ENCODE results near the gene WSB2. TPM values are rescaled to one million over a fixed set of nuclear protein-coding genes. Genes with fewer than 3 reads are reported as not detected.

WSB2 gene
- total and polyA plus RNA-seq, 4 experiments from 2014 or later = 18.7 to 31.5 (median 23.9) TPM

DNA sequence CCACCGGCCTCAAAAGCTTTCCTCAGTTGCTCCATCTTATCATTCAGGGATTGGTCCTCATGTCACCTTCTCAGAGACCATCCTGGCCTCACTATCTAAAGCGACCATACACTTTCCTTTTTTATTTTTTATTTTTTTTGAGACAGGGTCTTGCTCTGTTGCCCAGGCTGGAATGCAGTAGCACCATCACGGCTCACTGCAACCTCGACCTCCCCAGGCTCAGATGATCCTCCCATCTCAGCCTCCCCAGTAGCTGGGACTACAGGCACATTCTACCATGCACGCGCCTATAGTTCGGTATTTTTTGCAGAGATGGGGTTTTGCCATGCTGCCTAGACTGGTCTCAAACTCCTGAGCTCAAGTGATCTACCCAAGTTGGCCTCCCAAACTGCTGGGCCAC lies 2.8 kb downstream of the WSB2 start:
- peak overlapping the region in 5 of 7 donors; percentile 22 to 97 (median 75) for H3K27ac Mint-ChIP-seq
- ChIA-PET CTCF (ENCODE audit: partially characterized antibody) (interaction anchor here (1.0 to 4.4 kb wide), 5 partner anchors 12 to 318 kb away, joined by 3 to 42 read pairs (median 6); partner anchors contain the start of gene SUDS3), POLR2A (ENCODE audit: partially characterized antibody) (interaction anchor here (1.4 kb wide), 1 partner anchor 22 kb away, joined by 5 read pairs; no protein-coding TSS in a partner anchor)
- Histone ChIP-seq H3K4me3 (ENCODE audit: low read length in 2 of 2) (no peak overlapping the region), H3K27ac (ENCODE audit: low read depth, low read length) (no peak overlapping the region), H3K4me1 (ENCODE audit: insufficient read depth, low read length) (peaks cover 32% of the 10 kb centered on the region), H3K27me3 (ENCODE audit: insufficient read depth, low read length) (no peaks in the 10 kb centered on the region), H3K36me3 (ENCODE audit: insufficient read depth, low read length) (no peaks in the 10 kb centered on the region), H3K9me3 (ENCODE audit: control insufficient read depth in 1 of 2, low read length in 2 of 2) (no peaks in the 10 kb centered on the region)
- no peaks in the 10 kb centered on the region for H3K27me3 Mint-ChIP-seq
- H3K4me3 Mint-ChIP-seq = no peak overlapping the region
- H3K9me3 Mint-ChIP-seq = no peaks in the 10 kb centered on the region
- H3K4me1 Mint-ChIP-seq = peaks cover 25 to 60% (median 40%) of the 10 kb centered on the region in 4 donors
- peaks cover 0 to 15% of the 10 kb centered on the region in 2 donors for H3K36me3 Mint-ChIP-seq
- no peak for DNase-seq
- intact Hi-C loops (cut with micrococcal nuclease) = no loop called here

DNA sequence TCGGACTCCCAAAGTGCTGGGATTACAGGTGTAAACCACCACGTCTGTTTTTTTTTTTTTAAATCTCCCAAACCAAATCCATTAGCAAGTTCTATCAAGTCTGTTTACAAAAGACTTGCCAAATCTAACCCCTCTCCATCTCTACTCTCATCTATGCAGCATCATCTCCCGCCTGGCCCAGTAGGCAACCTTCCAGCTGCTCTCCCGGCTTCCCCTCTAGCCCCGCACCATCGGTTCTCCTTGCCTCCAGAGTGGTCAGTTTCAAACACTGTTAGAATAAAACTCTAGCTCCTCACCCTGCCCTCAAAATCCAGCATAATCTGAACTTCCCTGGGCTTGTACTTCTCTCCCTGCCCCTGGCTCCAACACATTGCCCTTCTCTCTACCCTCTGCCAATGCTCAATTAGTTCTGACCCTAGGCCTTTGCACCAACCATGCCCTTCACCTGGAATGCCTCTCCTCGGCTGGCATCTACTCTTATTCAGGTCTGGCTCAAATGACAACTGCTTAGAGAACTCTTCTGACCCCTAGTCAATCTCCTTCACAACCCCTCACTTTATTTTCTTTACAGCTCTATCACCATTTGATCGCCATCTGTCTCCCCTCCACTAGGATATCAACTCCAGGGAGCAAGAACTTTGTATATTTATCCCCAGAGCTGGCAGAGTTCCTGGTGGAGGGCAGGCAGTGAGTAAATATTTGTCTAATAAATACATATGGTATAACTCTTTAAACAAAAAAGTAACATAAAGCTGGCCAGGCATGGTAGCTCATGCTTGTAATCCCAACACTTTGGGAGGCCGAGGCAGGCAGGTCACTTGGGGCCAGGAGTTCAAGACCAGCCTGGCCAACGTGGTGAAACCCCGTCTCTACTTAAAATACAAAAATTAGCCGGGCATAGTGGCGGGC lies 4.9 kb downstream of the WSB2 start:
- CTCF ChIA-PET (ENCODE audit: partially characterized antibody) = interaction anchor here (0.9 to 4.4 kb wide), 8 partner anchors 10 to 243 kb away, joined by 3 to 42 read pairs (median 4); partner anchors contain the start of gene RFC5
- peak overlapping the region in 1 of 8 donors; percentile 17 for H3K4me3 Mint-ChIP-seq

DNA sequence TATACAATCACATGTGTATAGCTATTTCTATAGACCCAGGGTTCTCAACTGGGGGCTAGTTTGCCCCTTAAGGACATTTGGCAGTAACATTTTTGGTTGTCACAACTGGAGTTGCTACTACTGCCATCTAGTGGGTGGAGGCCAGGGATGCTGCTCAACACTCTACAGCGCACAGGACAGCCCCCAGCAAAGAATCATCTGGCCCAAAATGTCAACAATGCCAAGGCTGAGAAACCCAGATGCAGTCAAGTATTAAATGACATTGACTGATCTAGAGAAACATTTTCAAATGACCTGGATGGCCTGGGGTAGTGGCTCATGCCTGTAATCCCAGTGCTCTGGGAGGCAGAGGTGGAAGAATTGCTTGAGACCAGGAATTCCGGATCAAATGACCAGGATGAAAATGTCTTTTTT lies 5.8 kb downstream of the WSB2 start:
- H3K36me3 ChIP-seq (ENCODE audit: insufficient read depth, low read length) = no peaks in the 10 kb centered on the region
- H3K27ac ChIP-seq (ENCODE audit: low read depth, low read length) = no peak overlapping the region
- Mint-ChIP-seq H3K9me3 (no peaks in the 10 kb centered on the region), H3K4me1 (peaks cover 32 to 67% (median 45%) of the 10 kb centered on the region in 4 donors), H3K27ac (peak overlapping the region in 6 of 7 donors; percentile 75 to 85 (median 80)), H3K36me3 (peaks cover 9 to 29% of the 10 kb centered on the region in 2 donors), H3K4me3 (peak overlapping the region in 4 of 8 donors; percentile 6 to 60 (median 50)), H3K27me3 (no peaks in the 10 kb centered on the region)
- H3K9me3 ChIP-seq (ENCODE audit: control insufficient read depth in 1 of 2, low read length in 2 of 2) = no peaks in the 10 kb centered on the region
- peak; percentile 64 to 81 (median 69) for DNase-seq
- H3K4me1 ChIP-seq (ENCODE audit: insufficient read depth, low read length) = peaks cover 28% of the 10 kb centered on the region
- POLR2A ChIA-PET (ENCODE audit: partially characterized antibody) = interaction anchor here (0.6 to 0.8 kb wide), 2 partner anchors 9 to 322 kb away, joined by 3 read pairs; no protein-coding TSS in a partner anchor
- no peak overlapping the region for H3K4me3 ChIP-seq (ENCODE audit: low read length in 2 of 2)
- CTCF ChIA-PET (ENCODE audit: partially characterized antibody) = interaction anchor here (0.6 to 4.4 kb wide), 15 partner anchors 9 to 344 kb away, joined by 3 to 42 read pairs (median 3); partner anchors contain the start of genes RFC5 and SUDS3
- intact Hi-C loops (cut with micrococcal nuclease) = loop anchor here (1.0 kb wide), 1 partner anchor 181 kb away; no protein-coding TSS in a partner anchor
- H3K27me3 ChIP-seq (ENCODE audit: insufficient read depth, low read length) = no peaks in the 10 kb centered on the region

More for the DNA sequence above, 4.9 kb downstream of the WSB2 start:
- Mint-ChIP-seq H3K9me3 (no peaks in the 10 kb centered on the region), H3K4me1 (peaks cover 30 to 67% (median 45%) of the 10 kb centered on the region in 4 donors), H3K27ac (peak overlapping the region in 6 of 7 donors; percentile 2 to 93 (median 40)), H3K36me3 (peaks cover 5 to 27% of the 10 kb centered on the region in 2 donors), H3K27me3 (no peaks in the 10 kb centered on the region)
- Histone ChIP-seq H3K9me3 (ENCODE audit: control insufficient read depth in 1 of 2, low read length in 2 of 2) (no peaks in the 10 kb centered on the region), H3K27me3 (ENCODE audit: insufficient read depth, low read length) (no peaks in the 10 kb centered on the region), H3K4me1 (ENCODE audit: insufficient read depth, low read length) (peaks cover 31% of the 10 kb centered on the region), H3K4me3 (ENCODE audit: low read length in 2 of 2) (no peak overlapping the region), H3K27ac (ENCODE audit: low read depth, low read length) (no peak overlapping the region), H3K36me3 (ENCODE audit: insufficient read depth, low read length) (no peaks in the 10 kb centered on the region)
- intact Hi-C loops (cut with micrococcal nuclease) = loop anchor here (1.0 kb wide), 1 partner anchor 182 kb away; no protein-coding TSS in a partner anchor
- no peak for DNase-seq
- POLR2A ChIA-PET (ENCODE audit: partially characterized antibody) = no interaction called here

- no peaks in the 10 kb centered on the region for H3K36me3 ChIP-seq (ENCODE audit: insufficient read depth, low read length)
- peak overlapping the region; percentile 4 for H3K27ac ChIP-seq (ENCODE audit: low read depth, low read length)
- CTCF ChIA-PET (ENCODE audit: partially characterized antibody) = interaction anchor here (1.0 to 3.2 kb wide), 4 partner anchors 9 to 178 kb away, joined by 3 to 31 read pairs (median 4); no protein-coding TSS in a partner anchor
- no peak overlapping the region for H3K4me3 ChIP-seq (ENCODE audit: low read length in 2 of 2)
- Mint-ChIP-seq H3K4me1 (peaks cover 22 to 48% (median 34%) of the 10 kb centered on the region in 4 donors), H3K9me3 (no peaks in the 10 kb centered on the region), H3K27me3 (no peaks in the 10 kb centered on the region), H3K36me3 (peaks cover 15 to 33% of the 10 kb centered on the region in 2 donors), H3K4me3 (peak overlapping the region; percentile 6 to 65 (median 46)), H3K27ac (peak overlapping the region; percentile 83 to 95 (median 91))
- POLR2A ChIA-PET (ENCODE audit: partially characterized antibody) = interaction anchor here (0.8 to 1.7 kb wide), 3 partner anchors 8 to 19 kb away, joined by 3 to 12 read pairs (median 5); no protein-coding TSS in a partner anchor
- H3K4me1 ChIP-seq (ENCODE audit: insufficient read depth, low read length) = peaks cover 17% of the 10 kb centered on the region
- peak in 4 of 5 donors; percentile 29 to 58 (median 42) for DNase-seq
- no peaks in the 10 kb centered on the region for H3K27me3 ChIP-seq (ENCODE audit: insufficient read depth, low read length)
- H3K9me3 ChIP-seq (ENCODE audit: control insufficient read depth in 1 of 2, low read length in 2 of 2) = no peaks in the 10 kb centered on the region
- intact Hi-C loops (cut with micrococcal nuclease) = no loop called here
These were observed 7.7 kb downstream of the WSB2 start for GRCh38 chr12:118053071-118053985.

DNA sequence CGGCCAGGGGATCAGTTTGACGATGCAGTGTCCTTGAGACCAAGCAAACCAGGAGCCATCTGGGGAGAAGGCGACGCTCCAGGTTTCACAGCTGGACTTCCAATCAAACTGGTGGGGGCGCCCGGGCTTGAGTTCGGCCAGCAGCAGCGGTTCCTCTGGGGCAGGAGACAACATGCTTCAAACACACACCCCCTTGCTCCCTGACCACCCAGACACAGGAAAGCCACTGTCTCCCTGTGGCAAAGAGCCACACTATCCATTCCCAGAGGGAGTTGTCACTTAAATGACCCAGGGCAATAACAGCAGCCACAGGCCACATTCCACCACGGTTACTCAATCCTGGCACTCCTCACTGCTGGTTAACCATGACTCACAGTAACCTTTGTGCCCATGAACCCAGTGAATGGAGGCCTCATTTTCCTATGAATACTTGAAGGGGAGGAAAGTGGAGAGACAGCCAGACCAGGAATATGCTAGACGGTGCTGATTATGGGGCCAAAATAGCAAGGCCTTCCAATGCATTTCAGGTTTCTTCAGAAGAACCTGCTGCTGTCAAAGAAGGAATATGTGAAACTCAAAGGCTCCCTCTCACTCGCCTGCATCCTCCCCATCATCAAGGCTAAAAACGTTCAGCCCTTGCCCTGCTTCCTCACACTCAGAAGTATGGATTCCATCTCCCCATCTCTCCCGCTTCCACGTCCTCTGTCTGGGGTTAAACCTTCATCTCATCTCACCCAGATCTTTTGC lies 8.5 kb downstream of the WSB2 start:
- no peak overlapping the region for H3K4me3 ChIP-seq (ENCODE audit: low read length in 2 of 2)
- no peaks in the 10 kb centered on the region for H3K36me3 ChIP-seq (ENCODE audit: insufficient read depth, low read length)
- Mint-ChIP-seq H3K4me3 (peak overlapping the region in 6 of 8 donors; percentile 6 to 65 (median 46)), H3K27ac (peak overlapping the region; percentile 83 to 95 (median 91)), H3K4me1 (peaks cover 22 to 47% (median 34%) of the 10 kb centered on the region in 4 donors), H3K9me3 (no peaks in the 10 kb centered on the region), H3K36me3 (peaks cover 15 to 37% of the 10 kb centered on the region in 2 donors), H3K27me3 (no peaks in the 10 kb centered on the region)
- no peaks in the 10 kb centered on the region for H3K9me3 ChIP-seq (ENCODE audit: control insufficient read depth in 1 of 2, low read length in 2 of 2)
- H3K4me1 ChIP-seq (ENCODE audit: insufficient read depth, low read length) = peaks cover 17% of the 10 kb centered on the region
- no peak for DNase-seq
- intact Hi-C loops (cut with micrococcal nuclease) = no loop called here
- ChIA-PET CTCF (ENCODE audit: partially characterized antibody) (interaction anchor here (0.9 to 3.2 kb wide), 5 partner anchors 8 to 179 kb away, joined by 3 to 31 read pairs (median 4); no protein-coding TSS in a partner anchor), POLR2A (ENCODE audit: partially characterized antibody) (interaction anchor here (0.8 to 1.7 kb wide), 4 partner anchors 9 to 18 kb away, joined by 3 to 12 read pairs (median 4); partner anchors contain the start of gene WSB2)
- no peaks in the 10 kb centered on the region for H3K27me3 ChIP-seq (ENCODE audit: insufficient read depth, low read length)
- peak overlapping the region; percentile 4 for H3K27ac ChIP-seq (ENCODE audit: low read depth, low read length)
